ENCODE measurements around the gene NMNAT2. TPM values are rescaled to one million over a fixed set of nuclear protein-coding genes. Genes with fewer than 3 reads are reported as not detected.
"Not testable (repeated sequence)": the region's sequence is repeated elsewhere in the genome, so short reads cannot be mapped to it uniquely, and the experiment has no call there.

Gene NMNAT2
- total RNA-seq, 1 donor from 2014 or later, result 0.05 TPM

DNA sequence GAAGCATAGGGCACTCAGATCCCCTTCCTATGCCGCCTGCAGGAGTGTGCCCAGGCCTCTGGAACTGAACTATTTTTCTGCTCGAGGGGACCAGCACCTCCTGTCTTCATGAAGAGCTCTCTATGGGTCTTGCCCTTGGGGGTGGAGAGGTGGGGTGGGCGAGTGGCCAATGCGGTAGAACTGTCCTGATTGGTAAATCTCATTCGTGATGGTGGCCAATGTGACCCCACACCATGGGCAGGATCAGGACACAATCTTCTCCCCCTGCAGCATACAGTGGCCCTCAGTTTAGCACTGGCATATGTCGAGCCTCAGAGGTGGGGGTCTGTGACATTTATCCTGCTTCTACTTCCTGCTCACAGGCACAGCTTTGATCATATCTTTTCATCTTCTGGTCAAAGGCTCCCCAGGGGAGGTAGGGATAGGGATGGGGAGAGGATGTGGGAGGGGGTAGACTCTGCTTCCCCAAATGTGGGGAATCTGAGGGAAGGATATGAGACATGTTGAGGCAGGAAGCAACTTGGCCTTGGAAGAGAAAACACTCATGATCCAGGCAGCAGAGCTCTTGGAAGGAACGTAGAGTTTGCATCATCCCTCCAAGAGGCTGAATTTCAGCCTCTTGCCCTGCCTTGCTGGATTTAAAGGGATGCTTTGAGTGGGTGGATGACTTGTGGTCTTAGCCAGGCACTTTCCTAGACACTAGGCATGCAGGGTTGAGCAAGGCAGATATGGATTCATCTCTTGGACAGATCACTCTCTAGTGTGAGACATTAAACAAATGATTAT, 150.3 kb downstream of the NMNAT2 start:
- intact Hi-C loops (cut with micrococcal nuclease), result no loop called here

DNA sequence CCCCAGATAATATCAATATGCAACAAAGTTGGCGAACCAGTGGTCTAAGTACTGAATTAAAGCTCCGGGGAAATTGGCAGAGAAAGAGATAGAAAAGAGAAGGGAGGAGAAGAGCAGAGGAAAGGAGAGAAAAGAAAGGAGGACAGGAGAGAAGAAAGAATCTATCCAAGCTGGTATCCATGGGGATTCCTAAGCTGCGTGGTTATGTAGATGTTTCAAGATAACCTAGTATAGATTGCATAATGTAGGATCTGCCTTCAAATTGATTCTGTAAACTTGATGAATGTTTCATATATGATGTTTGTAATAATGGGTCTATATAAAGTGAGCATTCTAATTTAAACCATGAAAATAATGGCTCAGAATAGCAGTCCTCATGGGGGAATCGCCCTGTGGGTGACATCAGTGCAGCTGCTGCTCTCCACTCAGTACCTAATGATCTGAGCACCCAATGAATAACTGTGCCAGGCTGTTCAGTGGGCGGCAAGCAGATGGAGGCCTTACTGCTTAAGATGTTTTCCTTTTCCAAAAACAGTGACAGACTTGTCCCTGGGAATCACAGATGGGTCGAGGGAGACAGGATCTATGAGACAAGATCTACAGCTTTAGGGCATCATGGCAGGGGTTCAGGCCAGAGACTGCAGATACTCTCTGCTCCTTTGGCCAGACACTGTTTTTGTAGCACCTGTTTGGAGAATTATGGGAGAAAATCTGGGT, 154.1 kb downstream of the NMNAT2 start:
- intact Hi-C loops (cut with micrococcal nuclease), result no loop called here

DNA sequence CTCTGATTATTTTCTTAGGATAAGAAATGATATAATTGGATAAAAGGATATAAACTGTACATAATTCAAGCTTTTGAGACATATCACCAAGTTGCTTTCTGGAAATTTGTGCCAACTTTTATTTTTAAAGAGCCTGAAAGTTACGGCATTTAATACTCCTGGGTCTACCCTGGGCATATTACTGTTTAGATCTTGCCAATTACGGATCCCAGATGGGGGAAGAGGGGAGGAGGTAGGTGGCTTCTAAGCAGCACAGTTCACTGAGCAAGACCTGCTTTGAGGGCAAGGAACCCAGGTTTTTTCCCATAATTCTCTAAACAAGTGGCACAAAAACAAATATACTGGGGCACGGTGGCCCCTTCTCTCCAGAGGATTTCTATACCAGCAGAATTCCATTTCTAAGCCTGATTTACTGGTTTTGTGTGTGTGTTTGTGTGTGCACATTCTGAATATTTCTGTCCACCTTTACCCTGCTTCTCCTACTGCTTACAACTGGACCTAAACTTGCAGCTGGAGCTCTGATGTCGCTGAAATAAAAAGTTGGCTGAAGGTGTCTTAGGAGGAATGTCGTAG, 155.5 kb downstream of the NMNAT2 start:
- intact Hi-C loops (cut with micrococcal nuclease), result no loop called here

DNA sequence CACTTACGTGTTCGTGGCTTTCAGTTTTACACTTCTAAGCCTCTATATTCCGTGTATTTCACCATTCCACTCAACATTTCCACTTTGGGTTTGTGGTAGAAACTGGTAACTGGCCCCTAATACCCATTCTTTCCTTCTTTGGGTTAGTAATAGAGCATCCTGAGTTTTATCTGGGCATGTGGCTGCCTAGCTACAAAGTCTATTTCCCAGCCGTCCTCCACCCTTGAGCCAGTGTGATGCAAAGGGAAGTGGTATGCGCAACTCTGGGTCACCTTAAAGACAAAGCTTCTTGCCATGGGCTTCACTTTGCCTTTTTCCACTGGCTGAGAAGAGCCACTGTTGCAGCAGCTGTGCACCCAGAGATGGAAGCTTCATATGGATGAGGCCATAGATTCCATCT, 158.3 kb downstream of the NMNAT2 start:
- intact Hi-C loops (cut with micrococcal nuclease), result no loop called here

DNA sequence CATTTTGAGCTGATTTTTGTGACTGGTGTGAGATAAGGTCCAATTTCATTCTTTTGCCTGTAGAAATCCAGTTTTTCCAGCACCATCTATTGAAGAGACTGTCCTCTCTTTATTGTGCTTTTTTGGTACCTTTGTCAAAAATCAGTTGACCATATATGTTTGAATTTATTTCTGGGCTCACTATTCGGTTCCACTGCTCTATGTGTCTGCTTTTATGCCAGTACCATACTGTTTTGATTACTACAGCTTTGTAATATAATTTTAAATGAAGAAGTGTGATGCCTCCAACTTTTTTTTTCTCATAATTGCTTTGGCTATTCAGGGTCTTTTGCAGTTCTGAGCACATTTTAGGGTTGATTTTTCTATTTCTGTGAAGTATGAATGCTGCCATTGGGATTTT, 163.1 kb downstream of the NMNAT2 start:
- intact Hi-C loops (cut with micrococcal nuclease), result no loop called here

DNA sequence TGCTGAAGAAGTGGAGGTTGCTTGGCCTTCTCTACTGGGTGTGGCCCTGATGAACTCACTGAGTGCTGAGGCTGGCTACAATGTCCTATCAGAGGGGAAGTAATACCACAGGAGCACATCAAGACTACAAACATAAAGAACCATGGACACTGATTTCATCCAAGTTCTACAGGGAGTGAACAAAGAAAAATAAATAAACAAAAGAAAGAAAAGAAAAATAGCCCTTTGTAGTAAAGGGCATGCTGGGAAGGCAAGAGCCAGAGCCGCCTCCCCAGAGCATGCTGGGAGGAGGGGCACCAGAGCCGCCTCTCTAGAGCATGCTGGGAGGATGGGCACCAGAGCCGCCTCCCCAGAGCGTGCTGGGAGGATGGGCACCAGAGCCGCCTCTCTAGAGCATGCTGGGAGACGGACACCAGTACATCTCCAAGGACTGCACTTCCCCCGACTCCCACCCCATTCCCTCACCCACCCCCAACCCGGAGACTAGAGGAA, 166.2 kb downstream of the NMNAT2 start:
- intact Hi-C loops (cut with micrococcal nuclease), result no loop called here

DNA sequence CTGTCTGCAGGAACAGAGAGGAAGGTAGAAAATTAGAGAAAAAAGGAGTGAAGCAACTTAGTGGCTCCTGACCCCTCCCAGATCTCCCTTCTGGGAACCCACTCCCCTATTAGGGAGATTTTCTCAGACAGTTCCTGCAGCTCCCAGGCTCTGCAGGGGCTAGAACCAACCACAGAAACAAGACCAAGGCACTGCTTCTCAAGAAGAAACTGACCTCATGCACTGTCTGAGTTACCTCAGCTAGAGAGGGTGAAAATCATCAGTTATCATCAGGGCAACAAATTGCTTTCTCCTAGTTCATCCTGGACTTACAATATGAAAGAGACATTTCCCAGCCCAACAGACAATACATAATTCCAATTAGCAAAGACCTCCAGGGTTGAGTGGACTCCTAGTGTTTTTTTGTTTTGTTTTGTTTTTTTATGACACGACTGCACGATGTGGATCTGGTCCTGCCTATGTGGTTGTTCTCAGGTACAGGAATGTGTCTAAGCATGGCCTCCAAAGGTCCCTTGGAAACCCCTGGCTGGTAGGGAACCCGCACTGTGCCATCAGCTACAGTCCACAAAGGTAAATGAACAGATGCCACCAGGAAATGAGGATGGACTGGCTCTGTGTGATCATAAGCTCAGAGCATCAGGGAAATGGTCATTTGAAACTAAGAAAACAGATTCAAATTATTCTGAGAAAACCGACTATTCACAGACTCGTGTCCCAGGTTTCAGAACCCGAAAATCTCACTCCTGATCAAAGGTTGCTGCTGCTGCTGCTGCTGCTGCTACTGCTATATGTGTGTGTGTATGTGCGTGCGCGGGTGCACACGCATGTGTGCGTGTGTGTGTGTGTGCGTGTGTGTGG, 166.8 kb downstream of the NMNAT2 start:
- intact Hi-C loops (cut with micrococcal nuclease), result no loop called here

DNA sequence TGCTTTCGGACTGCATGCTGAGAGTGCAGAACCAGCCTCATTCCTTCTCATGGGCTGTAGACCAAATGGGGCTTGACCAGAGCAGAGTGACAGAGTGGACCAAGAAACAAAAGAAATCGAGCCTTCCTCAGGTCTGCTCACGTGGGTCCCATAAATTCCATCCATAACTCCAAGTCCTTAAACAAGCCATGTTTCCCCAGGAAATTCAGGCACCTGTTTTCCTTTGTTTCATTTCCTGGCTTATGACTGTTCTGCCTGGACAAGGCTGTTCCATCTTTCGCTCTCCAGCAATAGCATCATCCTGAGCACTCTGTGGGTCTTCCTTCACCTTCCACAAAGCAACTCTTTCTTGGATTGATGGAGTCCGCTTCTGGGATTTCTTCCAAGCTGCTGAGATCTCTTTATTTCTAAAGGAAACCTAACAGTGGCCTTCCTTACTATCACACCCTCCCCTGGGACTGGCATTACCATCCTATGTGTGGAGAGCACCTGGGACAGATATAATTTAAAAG, 168.2 kb downstream of the NMNAT2 start:
- intact Hi-C loops (cut with micrococcal nuclease), result no loop called here

DNA sequence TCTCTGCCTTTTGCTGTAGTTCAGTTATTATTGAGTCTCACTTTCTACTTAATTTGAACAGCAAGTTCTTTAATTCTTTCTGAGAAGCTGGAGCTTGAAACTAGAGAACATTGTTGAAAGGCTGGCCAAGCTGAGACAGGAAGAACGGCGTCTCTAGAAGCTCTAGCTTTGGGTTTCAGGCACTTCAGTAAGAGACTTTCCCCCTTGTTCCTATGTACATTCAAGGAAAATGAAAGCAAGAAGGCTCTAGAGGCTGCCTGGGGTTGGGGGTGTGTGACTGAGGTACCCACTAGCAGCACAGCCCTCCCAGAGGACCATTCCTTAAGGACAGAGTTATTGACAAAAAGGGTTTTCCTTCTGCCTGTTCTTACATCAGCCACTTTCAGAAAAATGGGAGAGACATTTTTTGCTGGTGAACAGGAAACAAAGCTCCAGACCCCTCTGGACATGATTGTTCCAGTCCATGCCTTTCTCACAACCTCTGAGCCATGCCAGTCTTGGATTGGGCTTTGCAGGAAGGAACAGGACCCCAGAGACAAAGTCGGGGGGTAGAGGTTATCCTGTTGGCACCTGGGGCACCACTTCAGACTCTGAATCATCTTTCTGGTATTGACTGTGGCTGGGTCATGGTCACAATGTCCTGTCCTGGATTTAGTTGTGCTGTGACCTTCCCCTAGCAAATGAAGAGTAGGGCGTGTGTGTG, 169.0 kb downstream of the NMNAT2 start:
- intact Hi-C loops (cut with micrococcal nuclease), result no loop called here

DNA sequence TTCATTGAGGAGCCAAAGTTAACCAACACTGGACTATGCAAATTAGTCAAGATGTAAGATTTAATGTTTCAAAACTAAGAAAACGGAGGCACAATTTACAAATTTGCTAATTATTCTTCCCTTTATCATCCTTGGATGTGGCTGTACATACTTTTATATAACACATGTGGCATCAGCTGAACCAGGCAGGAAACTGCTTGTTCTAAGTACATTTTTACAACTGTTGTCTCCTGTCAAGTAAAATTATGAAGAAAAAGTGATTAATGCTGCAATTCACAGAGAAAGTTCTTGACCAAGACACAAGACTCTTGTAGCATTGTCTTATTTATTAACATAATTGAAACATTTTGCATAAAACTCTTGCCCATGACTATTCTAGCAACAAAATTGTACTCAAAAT, 170.2 kb downstream of the NMNAT2 start:
- intact Hi-C loops (cut with micrococcal nuclease), result no loop called here

DNA sequence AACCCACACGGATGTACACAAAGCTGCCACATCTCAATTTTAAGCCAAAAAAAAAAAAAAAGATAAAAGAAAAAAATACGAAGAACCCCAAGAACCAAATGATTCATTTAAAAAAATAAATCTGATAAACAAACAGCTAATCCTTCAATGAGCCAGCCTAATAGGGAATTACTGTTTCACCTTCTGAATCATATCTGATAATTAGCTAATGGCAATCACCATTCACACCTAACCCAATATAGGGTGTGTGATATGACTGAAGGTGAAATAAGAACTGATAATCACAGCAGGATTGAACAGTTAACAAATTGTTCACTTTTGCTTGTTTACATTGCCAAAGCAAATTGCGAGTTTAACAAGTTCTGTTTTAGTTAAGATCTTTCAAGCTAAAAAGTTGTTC, 170.7 kb downstream of the NMNAT2 start:
- intact Hi-C loops (cut with micrococcal nuclease), result no loop called here

DNA sequence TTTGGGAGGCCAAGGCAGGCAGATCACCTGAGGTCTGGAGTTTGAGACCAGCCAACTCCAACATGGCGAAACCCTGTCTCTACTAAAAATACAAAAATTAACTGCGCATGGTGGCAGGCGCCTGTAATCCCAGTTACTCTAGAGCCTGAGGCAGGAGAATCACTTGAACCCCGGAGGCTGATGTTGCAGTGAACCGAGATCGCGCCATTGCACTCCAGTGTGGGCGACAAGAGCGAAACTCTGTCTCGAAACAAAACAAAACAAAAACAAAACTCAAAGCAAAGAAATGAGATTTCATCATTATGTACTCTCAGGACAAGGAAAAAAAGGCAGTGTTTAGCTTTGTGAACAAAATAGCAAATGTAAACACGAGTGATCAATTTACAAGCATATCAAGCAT, 171.1 kb downstream of the NMNAT2 start:
- intact Hi-C loops (cut with micrococcal nuclease), result no loop called here

DNA sequence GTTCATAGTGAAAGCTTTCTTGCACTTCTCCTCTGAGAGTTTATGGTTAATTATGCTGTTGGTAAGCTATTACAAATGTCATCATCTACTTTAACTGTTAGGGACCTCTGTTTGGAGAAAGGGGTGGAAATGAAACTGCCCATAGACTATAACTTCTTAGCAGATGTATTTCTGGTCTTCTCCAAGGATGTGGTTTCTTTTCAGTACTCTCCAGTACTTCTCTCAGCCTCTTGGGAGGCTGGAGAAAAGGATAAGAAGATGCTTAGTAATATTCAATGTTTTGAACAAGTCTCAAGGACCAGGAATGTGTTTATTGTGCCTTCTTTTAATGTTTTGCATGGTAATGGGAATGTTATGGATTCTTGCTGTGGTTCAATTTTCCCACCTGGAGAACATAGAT, 171.7 kb downstream of the NMNAT2 start:
- intact Hi-C loops (cut with micrococcal nuclease), result no loop called here

DNA sequence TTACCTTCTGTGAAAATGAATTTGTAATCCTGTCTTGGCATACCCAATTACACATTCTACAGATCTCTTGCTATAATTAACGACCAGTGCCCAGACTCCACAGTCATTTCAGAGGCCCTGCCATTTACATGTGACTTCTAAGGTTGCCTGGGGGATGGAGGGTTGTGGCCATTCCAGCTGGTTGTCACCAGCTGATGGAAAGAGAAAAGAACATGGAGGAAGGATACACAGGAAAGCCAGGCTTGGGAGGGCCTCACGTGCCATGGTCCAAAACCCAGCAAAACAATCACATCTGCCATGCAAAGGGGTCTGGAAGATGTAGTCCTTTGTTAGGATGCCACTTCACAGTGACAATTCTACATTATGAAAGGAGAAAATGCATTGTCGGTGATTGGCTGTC, 172.8 kb downstream of the NMNAT2 start:
- intact Hi-C loops (cut with micrococcal nuclease), result no loop called here

DNA sequence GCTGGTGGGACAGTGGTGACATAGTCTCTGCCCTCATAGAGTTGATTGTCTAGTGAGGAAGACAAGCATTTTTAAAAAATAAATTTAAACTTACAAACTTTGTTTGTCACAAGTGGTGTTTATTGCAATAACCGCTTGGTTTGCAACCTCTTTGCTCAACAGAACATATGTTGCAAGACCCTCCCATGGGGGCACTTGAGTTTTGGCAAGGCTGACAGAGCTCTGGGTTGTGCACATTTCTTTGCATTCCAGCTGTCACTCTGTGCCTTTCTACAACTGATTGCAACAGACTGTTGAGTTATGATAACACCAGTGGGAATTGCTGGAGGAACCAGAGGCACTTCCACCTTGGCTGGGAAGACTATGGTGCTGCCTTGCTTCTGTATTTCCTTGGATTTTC, 173.7 kb downstream of the NMNAT2 start:
- intact Hi-C loops (cut with micrococcal nuclease), result no loop called here

DNA sequence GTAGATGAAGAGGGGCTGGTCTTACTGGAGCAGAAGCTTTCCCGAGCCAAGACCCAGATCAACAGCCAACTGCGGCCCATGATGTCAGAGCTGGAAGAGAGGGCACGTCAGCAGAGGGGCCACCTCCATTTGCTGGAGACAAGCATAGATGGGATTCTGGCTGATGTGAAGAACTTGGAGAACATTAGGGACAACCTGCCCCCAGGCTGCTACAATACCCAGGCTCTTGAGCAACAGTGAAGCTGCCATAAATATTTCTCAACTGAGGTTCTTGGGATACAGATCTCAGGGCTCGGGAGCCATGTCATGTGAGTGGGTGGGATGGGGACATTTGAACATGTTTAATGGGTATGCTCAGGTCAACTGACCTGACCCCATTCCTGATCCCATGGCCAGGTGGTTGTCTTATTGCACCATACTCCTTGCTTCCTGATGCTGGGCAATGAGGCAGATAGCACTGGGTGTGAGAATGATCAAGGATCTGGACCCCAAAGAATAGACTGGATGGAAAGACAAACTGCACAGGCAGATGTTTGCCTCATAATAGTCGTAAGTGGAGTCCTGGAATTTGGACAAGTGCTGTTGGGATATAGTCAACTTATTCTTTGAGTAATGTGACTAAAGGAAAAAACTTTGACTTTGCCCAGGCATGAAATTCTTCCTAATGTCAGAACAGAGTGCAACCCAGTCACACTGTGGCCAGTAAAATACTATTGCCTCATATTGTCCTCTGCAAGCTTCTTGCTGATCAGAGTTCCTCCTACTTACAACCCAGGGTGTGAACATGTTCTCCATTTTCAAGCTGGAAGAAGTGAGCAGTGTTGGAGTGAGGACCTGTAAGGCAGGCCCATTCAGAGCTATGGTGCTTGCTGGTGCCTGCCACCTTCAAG, 174.8 kb downstream of the NMNAT2 start:
- intact Hi-C loops (cut with micrococcal nuclease), result no loop called here

DNA sequence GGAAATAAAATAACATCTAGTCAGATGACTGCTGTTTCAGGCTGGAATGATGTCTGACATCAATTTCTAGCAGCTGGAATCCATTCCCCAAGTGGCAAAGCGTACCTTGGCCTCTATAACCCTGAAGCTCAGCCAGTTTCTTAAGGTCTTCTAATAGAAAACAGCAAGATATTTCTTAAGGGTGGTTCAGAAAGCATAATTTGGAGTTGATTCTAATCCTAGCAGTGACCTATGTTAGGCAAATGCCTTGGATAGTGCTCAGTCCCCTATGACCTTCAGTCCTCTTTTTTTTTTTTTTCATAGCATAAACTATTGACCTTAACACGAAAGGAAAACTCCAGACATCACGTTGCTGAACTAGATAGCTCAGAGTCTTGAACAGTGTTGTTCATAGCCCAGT, 175.6 kb downstream of the NMNAT2 start:
- intact Hi-C loops (cut with micrococcal nuclease), result no loop called here

DNA sequence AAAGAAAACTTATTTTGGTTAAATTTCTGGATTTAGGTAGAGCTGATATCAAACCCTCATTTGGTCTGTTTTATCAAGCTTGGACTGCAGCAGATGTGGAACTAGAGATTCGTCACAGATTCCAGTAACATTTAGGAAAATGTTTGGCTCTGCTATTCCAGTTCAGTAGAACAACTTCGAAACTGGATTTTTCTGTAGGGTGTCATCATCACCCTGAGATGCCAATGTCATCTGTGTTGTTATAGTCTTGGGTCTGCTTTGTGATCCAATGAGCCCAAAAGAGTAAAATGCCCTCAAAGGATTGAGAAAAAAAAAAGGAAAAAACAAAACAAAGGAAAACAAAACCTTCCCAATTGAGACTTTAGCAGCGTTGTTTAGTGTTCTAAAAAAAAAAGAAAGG, 176.7 kb downstream of the NMNAT2 start:
- intact Hi-C loops (cut with micrococcal nuclease), result no loop called here

DNA sequence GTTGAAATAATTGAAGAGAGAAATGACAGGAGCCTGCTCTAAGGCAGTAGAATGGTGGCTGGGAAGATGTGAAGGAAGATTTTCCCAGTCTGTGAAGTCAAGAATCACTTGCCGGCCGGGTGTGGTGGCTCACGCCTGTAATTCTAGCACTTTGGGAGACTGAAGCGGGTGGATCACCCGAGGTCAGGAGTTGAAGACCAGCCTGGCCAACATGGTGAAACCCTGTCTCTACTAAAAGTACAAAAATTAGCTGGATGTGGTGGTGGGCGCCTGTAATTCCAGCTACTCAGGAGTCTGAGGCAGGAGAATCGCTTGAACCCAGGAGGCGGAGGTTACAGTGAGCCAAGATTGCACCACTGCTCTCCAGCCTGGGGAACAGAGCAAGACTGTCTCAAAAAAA, 177.3 kb downstream of the NMNAT2 start:
- intact Hi-C loops (cut with micrococcal nuclease), result not testable (repeated sequence)

DNA sequence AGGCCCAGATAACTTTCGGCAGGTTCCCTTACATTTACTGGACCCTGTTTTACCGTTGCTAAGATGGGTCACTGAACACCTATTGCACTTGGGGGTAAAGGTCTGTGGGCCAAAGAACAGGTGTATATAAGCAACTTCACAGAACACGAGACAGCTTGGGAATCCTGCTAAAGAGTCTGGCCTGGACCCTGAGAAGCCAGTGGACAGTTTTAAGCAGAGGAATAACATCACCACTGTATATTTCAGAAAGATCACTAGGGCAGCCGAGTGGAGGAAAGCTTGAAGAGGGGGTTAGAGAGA, 177.7 kb downstream of the NMNAT2 start:
- intact Hi-C loops (cut with micrococcal nuclease), result no loop called here

All from T-helper 1 cell treated with Interleukin-12 subunit alpha and Interleukin-12 subunit beta and Interleukin-4 antibody, amounts not matched to agents 30 ng/mL and 1 ng/mL, for 36 hours (primary cell).